Cortex of kidney (tissue), 1 donor: ENCODE data around the gene GPLD1.
"Not testable (repeated sequence)": the region's sequence is repeated elsewhere in the genome, so short reads cannot be mapped to it uniquely, and the experiment has no call there.

Experiments used
- DNase-seq: peaks from one replicate; lab custom pipeline; 2025; lab: John Stamatoyannopoulos, UW

The GPLD1 gene

DNA sequence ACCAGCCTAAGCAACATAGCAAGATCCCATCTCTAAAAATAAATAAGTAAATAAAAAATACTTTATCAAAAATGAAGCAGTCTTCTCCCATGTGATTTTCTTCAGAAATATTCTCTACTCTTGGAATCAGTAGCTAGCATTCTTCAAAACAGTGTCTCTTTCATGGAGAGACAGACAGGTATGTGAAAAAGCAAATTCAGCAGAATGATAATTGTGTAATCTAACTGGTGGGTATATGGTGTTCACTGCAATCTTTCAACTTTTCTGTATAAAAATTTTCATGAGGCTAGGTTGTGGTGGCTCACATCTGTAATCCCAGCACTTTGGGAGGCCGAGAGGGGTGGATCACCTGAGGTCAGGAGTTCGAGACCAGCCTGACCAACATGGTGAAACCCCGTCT, 78.8 kb downstream of the GPLD1 start:
- no peak for DNase-seq

- DNase-seq: no peak
These were observed 80.5 kb downstream of the GPLD1 start for GRCh38 chr6:24408719-24409410.

DNA sequence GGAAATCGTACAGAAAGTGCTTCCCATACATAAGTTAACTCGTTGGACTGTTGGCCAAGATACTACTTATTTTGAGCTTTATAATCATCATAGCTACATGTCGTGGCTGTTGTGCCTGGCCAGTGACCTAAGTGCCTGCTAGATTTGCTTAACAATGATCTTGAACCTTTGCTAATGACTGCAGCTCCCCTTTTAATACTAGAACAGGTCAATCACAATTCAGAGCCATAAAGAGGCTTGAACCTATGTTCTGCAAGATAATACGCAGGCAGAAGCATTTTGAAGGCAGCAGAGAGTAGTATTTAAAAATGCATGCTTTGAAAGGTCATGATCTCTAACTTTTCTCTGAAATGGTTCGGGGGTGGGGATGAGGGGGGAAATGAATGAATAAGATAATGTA, 84.1 kb downstream of the GPLD1 start:
- DNase-seq: no peak

DNA sequence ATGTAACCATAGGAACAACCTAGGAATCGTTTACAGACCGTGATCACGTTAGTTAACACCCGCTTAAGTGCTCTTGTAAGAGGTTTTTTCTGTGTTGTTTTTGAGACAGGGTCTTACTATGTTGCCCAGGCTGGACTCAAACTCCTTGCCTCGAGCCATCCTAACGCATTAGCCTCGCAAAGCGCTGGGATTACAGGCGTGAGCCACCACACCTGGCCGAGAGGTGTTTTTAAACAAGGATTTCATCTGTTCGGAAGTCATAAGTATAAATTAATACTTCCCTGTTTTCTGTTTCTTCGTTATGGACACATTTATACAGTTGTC, 85.9 kb downstream of the GPLD1 start:
- DNase-seq: no peak

GRCh38 chr6:24402697-24403500, 86.5 kb downstream of the GPLD1 start, which contains the start of gene MRS2:
Gene MRS2 (plus strand): TSS chr6:24402936. CDS start chr6:24403047, 111 bp downstream.
- DNase-seq: peak; percentile 48

DNA sequence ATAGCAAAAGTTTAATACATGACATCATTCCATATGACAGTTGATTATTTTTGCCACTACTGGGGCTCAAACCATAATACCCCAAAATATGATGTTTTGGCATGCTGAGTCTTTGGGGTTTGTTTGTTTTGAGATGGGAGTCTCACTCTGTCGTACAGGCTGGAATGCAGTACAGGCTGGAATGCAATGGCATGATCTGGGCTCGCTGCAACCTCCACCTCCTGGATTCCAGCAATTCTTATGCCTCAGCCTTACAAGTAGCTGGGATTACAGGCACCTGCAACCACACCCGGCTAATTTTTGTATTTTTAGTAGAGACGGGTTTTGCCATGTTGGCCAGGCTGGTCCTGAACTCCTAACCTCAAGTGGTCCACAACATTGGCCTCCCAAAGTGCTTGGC, 87.9 kb downstream of the GPLD1 start:
- no peak for DNase-seq

DNA sequence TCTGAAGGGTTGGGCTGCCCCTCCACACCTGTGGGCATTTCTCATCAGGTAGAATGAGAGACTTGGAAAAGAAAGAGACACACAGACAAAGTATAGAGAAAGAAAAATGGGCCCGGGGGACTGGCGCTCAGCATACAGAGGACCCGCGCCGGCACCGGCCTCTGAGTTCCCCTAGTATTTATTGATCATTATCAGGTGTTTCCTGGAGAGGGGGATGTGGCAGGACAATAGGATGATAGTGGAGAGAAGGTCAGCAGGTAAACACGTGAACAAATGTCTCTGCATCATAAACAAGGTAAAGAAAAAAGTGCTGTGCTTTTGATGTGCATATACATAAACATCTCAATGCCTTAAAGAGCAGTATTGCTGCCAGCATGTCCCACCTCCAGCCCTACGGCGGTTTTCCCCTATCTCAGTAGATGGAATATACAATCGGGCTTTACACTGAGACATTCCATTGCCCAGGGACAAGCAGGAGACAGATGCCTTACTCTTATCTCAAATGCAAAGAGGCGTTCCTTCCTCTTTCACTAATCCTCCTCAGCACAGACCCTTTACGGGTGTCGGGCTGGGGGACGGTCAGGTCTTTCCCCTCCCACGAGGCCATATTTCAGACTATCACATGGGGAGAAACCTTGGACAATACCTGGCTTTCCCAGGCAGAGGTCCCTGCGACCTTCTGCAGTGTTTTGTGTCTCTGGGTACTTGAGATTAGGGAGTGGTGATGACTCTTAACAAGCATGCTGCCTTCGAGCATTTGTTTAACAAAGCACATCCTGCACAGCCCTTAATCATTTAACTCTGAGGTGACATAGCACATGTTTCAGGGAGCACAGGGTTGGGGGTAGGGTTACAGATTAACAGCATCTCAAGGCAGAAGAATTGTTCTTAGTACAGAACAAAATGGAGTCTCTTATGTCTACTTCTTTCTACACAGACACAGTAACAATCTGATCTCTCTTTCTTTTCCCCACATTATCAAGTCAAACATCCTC, 89.0 kb downstream of the GPLD1 start:
- DNase-seq: not testable (repeated sequence)

GRCh38 chr6:24397631-24398030, 91.7 kb downstream of the GPLD1 start:
- no peak for DNase-seq

- no peak for DNase-seq
These were observed 92.6 kb downstream of the GPLD1 start for GRCh38 chr6:24396824-24397223.

DNA sequence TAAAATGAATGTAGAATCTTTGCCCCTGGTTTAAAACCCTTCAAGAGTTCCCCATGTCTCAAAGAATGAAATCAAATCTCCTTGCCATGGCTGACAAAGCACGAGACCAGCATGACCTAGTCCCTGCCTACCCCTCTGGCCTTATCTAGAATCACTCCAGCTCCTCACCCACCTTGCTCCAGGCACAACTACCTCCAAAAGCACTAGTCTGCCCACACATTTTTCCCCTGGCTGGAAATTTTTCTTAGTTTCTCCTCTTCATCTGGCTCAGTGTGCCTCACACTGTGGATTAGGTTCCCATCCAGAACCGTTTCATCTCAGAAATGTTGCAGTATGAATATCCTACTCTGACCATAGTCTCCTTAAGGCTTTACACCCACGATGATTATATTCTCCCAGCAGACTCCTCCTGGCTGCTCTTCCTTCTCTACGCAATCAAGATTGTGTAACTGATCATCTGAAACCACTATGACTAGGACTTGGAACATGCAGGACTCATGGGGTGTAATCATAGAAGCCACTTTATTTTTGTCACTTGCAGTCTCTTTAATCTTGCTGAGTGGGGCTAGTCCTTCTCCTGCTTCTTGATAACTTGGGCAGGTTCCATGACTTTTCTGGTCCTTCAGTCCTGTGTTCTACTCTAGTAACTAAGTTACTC, 94.5 kb downstream of the GPLD1 start:
- no peak for DNase-seq

DNA sequence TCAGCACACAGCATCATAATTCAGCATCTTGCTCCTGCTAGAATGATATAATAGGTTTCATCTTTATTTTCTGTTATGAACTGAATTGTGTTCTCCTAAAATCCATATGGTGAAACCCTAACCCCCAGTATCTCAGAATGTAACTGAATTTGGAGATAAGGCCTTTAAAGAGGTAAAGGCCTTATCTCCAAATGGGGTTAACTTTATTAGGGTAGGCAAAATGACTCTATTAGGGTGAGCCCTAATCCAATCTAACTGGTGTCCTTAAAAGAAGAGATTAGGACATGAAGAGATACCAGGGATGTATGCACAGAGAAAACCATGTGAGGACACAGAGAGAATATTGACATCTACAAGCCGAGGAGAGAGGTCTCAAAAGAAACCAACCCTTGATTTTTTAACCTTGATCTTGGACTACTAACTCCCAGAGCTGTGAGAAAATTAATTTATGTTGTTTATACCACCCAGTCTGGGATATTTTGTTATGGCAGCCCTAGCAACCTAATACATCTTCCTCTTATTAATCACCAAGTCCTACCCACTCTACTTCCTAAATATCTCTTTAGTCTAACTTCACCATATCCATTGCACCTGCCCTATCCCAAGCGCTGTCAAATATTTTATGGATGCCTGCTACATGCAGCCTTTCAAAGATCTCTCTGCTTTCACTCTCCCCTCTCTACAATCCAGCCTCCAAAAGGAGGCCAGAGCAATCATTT, 95.2 kb downstream of the GPLD1 start:
- DNase-seq: no peak

- DNase-seq: no peak
These were observed 97.5 kb downstream of the GPLD1 start for GRCh38 chr6:24391756-24392405.

GRCh38 chr6:24391208-24391607, 98.2 kb downstream of the GPLD1 start:
- DNase-seq: no peak

- no peak for DNase-seq
These were observed 101.6 kb downstream of the GPLD1 start for GRCh38 chr6:24387818-24388217.

- no peak for DNase-seq
These were observed 103.7 kb downstream of the GPLD1 start for GRCh38 chr6:24385536-24386269.

- DNase-seq: not testable (repeated sequence)
These were observed 104.8 kb downstream of the GPLD1 start for GRCh38 chr6:24384369-24385130.

DNA sequence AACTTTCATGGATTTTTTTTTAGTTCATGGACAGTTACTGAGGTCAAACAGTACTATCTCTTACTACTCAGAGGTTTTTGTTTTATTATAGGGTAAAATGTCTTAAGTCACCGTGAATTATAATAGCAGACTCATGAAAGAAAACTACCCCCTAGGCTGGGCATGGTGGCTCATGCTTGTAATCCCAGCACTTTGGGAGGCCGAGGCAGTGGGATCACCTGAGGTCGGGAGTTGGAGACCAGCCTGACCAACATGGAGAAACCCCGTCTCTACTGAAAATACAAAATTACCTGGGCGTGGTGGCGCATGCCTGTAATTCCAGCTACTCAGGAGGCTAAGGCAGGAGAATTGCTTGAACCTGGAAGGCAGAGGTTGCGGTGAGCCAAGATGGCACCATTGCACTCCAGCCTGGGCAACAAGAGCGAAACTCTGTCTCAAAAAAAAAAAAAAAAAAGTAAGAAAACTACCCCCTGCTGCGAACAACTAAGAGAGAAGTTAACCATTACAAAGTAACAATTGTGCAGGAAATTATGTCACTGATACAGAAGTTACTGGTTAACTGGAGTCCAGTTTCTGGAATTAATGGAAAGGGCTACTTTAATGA, 106.4 kb downstream of the GPLD1 start:
- not testable (repeated sequence) for DNase-seq

GRCh38 chr6:24382220-24382540, 107.2 kb downstream of the GPLD1 start:
- DNase-seq: no peak
